HEK293 (cell line): ENCODE measurements around the gene BPIFA1.

Source experiments
- CTCF ChIA-PET: fragments of 350-600 bp; formaldehyde crosslinking; extraction: SDS; loops from one replicate; lab custom pipeline; 2021; ENCODE audit warnings: antibody characterized with exemption; lab: Yijun Ruan, JAX
- POLR2A ChIA-PET: fragments of 300-600 bp; formaldehyde crosslinking; extraction: SDS; loops from one replicate; lab custom pipeline; 2020; ENCODE audit warnings: antibody characterized with exemption, inconsistent platforms; lab: Yijun Ruan, JAX
- H3K27ac ChIP-seq: fragments of 200-500 bp; sonication (Bioruptor generic); 2 replicates; pipeline ENCODE4 v1.5.1; 2014; ENCODE audit warnings: low read depth, low read length, control low read depth, inconsistent platforms; ENCODE audit errors: extremely low read depth
- H3K36me3 ChIP-seq, 2 experiments: fragments of 200-500 bp in 1 of 2; sonication (Bioruptor generic) in 1 of 2; 1 replicate in 1 of 2; 2 replicates in 1 of 2; pipeline ENCODE4 v1.5.1; 2014 to 2017; ENCODE audit warnings: inconsistent platforms in 2 of 2, low read length in 2 of 2; ENCODE audit not compliant: control insufficient read depth in 2 of 2, insufficient read depth in 1 of 2
- H3K4me1 ChIP-seq: fragments of 200-500 bp; sonication (Bioruptor generic); 2 replicates; pipeline ENCODE4 v1.5.1; 2014; ENCODE audit warnings: mild to moderate bottlenecking, low read length, inconsistent platforms; ENCODE audit not compliant: control insufficient read depth, insufficient read depth
- H3K4me3 ChIP-seq: 2 replicates; pipeline ENCODE4 v1.5.1; 2011; ENCODE audit warnings: low read depth, mild to moderate bottlenecking, control low read depth, low read length, moderate library complexity
- H3K9me3 ChIP-seq: fragments of 200-500 bp; sonication (Bioruptor generic); 2 replicates; pipeline ENCODE4 v1.5.1; 2014; ENCODE audit warnings: low read depth, low read length, inconsistent platforms; ENCODE audit not compliant: control insufficient read depth, insufficient read depth
- EGR2 ChIP-seq: fragments of 450-650 bp; formaldehyde crosslinking; IDR thresholded peaks from 2 replicates; pipeline ENCODE4 v1.5.1; 2016; ENCODE audit warnings: low read depth, missing biosample characterization, missing genetic modification characterization
- GLIS1 ChIP-seq: fragments of 450-650 bp; formaldehyde crosslinking; IDR thresholded peaks from 2 replicates; pipeline ENCODE4 v1.5.1; 2016; ENCODE audit warnings: missing biosample characterization, missing genetic modification characterization
- KLF16 ChIP-seq: fragments of 450-650 bp; formaldehyde crosslinking; IDR thresholded peaks from 2 replicates; pipeline ENCODE4 v1.5.1; 2017; ENCODE audit warnings: missing biosample characterization, missing genetic modification characterization
- OVOL3 ChIP-seq: fragments of 450-650 bp; formaldehyde crosslinking; IDR thresholded peaks from 2 replicates; pipeline ENCODE4 v1.5.1; 2016; ENCODE audit warnings: missing biosample characterization, missing genetic modification characterization
- WT1 ChIP-seq: fragments of 450-650 bp; formaldehyde crosslinking; IDR thresholded peaks from 2 replicates; pipeline ENCODE4 v1.5.1; 2016; ENCODE audit warnings: missing biosample characterization, missing genetic modification characterization
- YY2 ChIP-seq: fragments of 450-650 bp; formaldehyde crosslinking; IDR thresholded peaks from 2 replicates; pipeline ENCODE4 v1.5.1; 2016; ENCODE audit warnings: missing biosample characterization, missing genetic modification characterization
- ZBTB7A ChIP-seq: fragments of 450-650 bp; formaldehyde crosslinking; IDR thresholded peaks from 2 replicates; pipeline ENCODE4 v1.5.1; 2016; ENCODE audit warnings: low read depth, missing biosample characterization, missing genetic modification characterization
- ZNF114 ChIP-seq: fragments of 450-650 bp; formaldehyde crosslinking; IDR thresholded peaks from 2 replicates; pipeline ENCODE4 v1.5.0; 2017; ENCODE audit warnings: missing biosample characterization, missing genetic modification characterization
- ZNF138 ChIP-seq: fragments of 450-650 bp; formaldehyde crosslinking; IDR thresholded peaks from 2 replicates; pipeline ENCODE4 v1.5.1; 2016; ENCODE audit warnings: missing biosample characterization, missing genetic modification characterization, borderline replicate concordance
- ZNF146 ChIP-seq: fragments of 450-650 bp; formaldehyde crosslinking; IDR thresholded peaks from 2 replicates; pipeline ENCODE4 v1.5.1; 2016; ENCODE audit warnings: missing biosample characterization, missing genetic modification characterization
- ZNF184 ChIP-seq: fragments of 450-650 bp; IDR thresholded peaks from 2 replicates; pipeline ENCODE4 v1.5.1; 2018; ENCODE audit warnings: missing biosample characterization, mild to moderate bottlenecking, missing genetic modification characterization
- ZNF19 ChIP-seq: fragments of 450-650 bp; formaldehyde crosslinking; IDR thresholded peaks from 2 replicates; pipeline ENCODE4; 2016; ENCODE audit warnings: missing biosample characterization, missing genetic modification characterization, low read depth
- ZNF48 ChIP-seq: fragments of 450-650 bp; formaldehyde crosslinking; IDR thresholded peaks from 2 replicates; pipeline ENCODE4 v1.5.1; 2016; ENCODE audit warnings: missing biosample characterization, missing genetic modification characterization
- ZNF501 ChIP-seq: fragments of 450-650 bp; formaldehyde crosslinking; IDR thresholded peaks from 2 replicates; pipeline ENCODE4 v1.5.1; 2016; ENCODE audit warnings: missing biosample characterization, missing genetic modification characterization
- ZNF560 ChIP-seq: fragments of 450-650 bp; formaldehyde crosslinking; IDR thresholded peaks from 2 replicates; pipeline ENCODE4 v1.5.1; 2017; ENCODE audit warnings: missing biosample characterization, missing genetic modification characterization, borderline replicate concordance
- ZNF654 ChIP-seq: fragments of 450-650 bp; formaldehyde crosslinking; IDR thresholded peaks from 2 replicates; pipeline ENCODE4 v1.5.1; 2016; ENCODE audit warnings: low read depth, missing biosample characterization, missing genetic modification characterization
- ZNF692 ChIP-seq: fragments of 450-650 bp; formaldehyde crosslinking; IDR thresholded peaks from 2 replicates; pipeline ENCODE4 v1.5.1; 2016; ENCODE audit warnings: missing biosample characterization, missing genetic modification characterization
- ZNF701 ChIP-seq: fragments of 450-650 bp; formaldehyde crosslinking; IDR thresholded peaks from 2 replicates; pipeline ENCODE4 v1.5.1; 2016; ENCODE audit warnings: missing biosample characterization, missing genetic modification characterization
- ZNF707 ChIP-seq: fragments of 450-650 bp; formaldehyde crosslinking; IDR thresholded peaks from 2 replicates; pipeline ENCODE4 v1.5.1; 2016; ENCODE audit warnings: missing biosample characterization, missing genetic modification characterization
- ZNF785 ChIP-seq: fragments of 450-650 bp; formaldehyde crosslinking; IDR thresholded peaks from 2 replicates; pipeline ENCODE4 v1.5.1; 2016; ENCODE audit warnings: missing biosample characterization, missing genetic modification characterization
- ZNF792 ChIP-seq: fragments of 450-650 bp; formaldehyde crosslinking; IDR thresholded peaks from 2 replicates; pipeline ENCODE4 v1.5.1; 2016; ENCODE audit warnings: missing biosample characterization, missing genetic modification characterization
- ZSCAN23 ChIP-seq: fragments of 450-650 bp; formaldehyde crosslinking; IDR thresholded peaks from 2 replicates; pipeline ENCODE4 v1.5.1; 2016; ENCODE audit warnings: missing biosample characterization, missing genetic modification characterization
- TF ChIP-seq, protein P1 (sequence below): fragments of 450-650 bp; formaldehyde crosslinking; IDR thresholded peaks from 2 replicates; pipeline ENCODE4 v1.5.1; 2016; ENCODE audit warnings: missing biosample characterization, missing genetic modification characterization

The BPIFA1 gene

GRCh38 chr20:33290852-33291251 lies 55.1 kb downstream of the BPIFA1 start:
- Histone ChIP-seq H3K9me3 (no peaks in the 10 kb centered on the region), H3K4me1 (no peaks in the 10 kb centered on the region), H3K27ac (no peak overlapping the region), H3K36me3 (no peaks in the 10 kb centered on the region), H3K4me3 (no peak overlapping the region)
- POLR2A ChIA-PET = no interaction called here
- CTCF ChIA-PET = interaction anchor here (0.6 to 5.5 kb wide), 8 partner anchors 10 to 194 kb away, joined by 3 to 73 read pairs (median 5); no protein-coding TSS in a partner anchor
- no peak for TF ChIP-seq ZNF792
- no peak for TF ChIP-seq ZNF707 (tag by site-specific recombination)
- no peak for TF ChIP-seq GLIS1
- TF ChIP-seq ZSCAN23 (tag by site-specific recombination) = no peak
- TF ChIP-seq ZNF785 (tag by site-specific recombination) = no peak
- TF ChIP-seq ZNF184 = no peak
- no peak for TF ChIP-seq ZNF501 (tag by site-specific recombination)
- no peak for TF ChIP-seq ZNF48 (tag by site-specific recombination)
- no peak for TF ChIP-seq ZNF560 (tag by site-specific recombination)
- no peak for TF ChIP-seq ZNF654 (tag by site-specific recombination)
- no peak for TF ChIP-seq EGR2
- TF ChIP-seq ZNF19 = no peak
- no peak for TF ChIP-seq ZBTB7A (tag by site-specific recombination)
- TF ChIP-seq ZNF692 (tag by site-specific recombination) = no peak

- H3K27ac ChIP-seq = no peak overlapping the region
- ChIA-PET CTCF (interaction anchor here (0.6 to 5.5 kb wide), 8 partner anchors 9 to 195 kb away, joined by 3 to 73 read pairs (median 4); no protein-coding TSS in a partner anchor), POLR2A (no interaction called here)
- TF ChIP-seq ZNF114 (tag by site-specific recombination) = no peak
- no peak for TF ChIP-seq ZNF701 (tag by site-specific recombination)
- no peak for TF ChIP-seq YY2
- no peak for TF ChIP-seq WT1 (tag by site-specific recombination)
- TF ChIP-seq ZNF146 (tag by site-specific recombination) = no peak
- no peak for TF ChIP-seq OVOL3 (tag by site-specific recombination)
- TF ChIP-seq KLF16 = no peak
- TF ChIP-seq, protein P1, sequence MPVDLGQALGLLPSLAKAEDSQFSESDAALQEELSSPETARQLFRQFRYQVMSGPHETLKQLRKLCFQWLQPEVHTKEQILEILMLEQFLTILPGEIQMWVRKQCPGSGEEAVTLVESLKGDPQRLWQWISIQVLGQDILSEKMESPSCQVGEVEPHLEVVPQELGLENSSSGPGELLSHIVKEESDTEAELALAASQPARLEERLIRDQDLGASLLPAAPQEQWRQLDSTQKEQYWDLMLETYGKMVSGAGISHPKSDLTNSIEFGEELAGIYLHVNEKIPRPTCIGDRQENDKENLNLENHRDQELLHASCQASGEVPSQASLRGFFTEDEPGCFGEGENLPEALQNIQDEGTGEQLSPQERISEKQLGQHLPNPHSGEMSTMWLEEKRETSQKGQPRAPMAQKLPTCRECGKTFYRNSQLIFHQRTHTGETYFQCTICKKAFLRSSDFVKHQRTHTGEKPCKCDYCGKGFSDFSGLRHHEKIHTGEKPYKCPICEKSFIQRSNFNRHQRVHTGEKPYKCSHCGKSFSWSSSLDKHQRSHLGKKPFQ (tag by site-specific recombination) = no peak
- no peak for TF ChIP-seq ZNF138 (tag by site-specific recombination)
- TF ChIP-seq, all 188 proteins: peak for 0
- H3K9me3 ChIP-seq = no peaks in the 10 kb centered on the region
- no peaks in the 10 kb centered on the region for H3K4me1 ChIP-seq
- H3K36me3 ChIP-seq = no peaks in the 10 kb centered on the region
- H3K4me3 ChIP-seq = no peak overlapping the region
Measured at GRCh38 chr20:33291416-33291815, 55.6 kb downstream of the BPIFA1 start.
